Natural killer cell treated with Interleukin-12 subunit alpha and Interleukin-12 subunit beta and Interleukin-15 and Interleukin-18, amount 100 ng/mL, for 72 hours (primary cell): ENCODE results near the gene LYPD4. TPM values are rescaled to one million over a fixed set of nuclear protein-coding genes. Genes with fewer than 3 reads are reported as not detected.

Experiments
- ATAC-seq, 2 donors: fragments of 150-1000 bp; cut with Tn5 transposase in 1 of 2; sonication (Bioruptor Pico), chemical (Tn5 transposase) in 1 of 2; 2 replicates each; pipeline ENCODE4 v1.10.0; 2021
- DNase-seq: peaks from one replicate; pipeline ENCODE4 v3.0.0; 2022; ENCODE audit warnings: low spot score
- H3K27ac Mint-ChIP-seq, 2 donors: 1 replicate in 1 of 2; 2 replicates in 1 of 2; pipeline ENCODE4 v1.8.0; 2022; ENCODE audit warnings: mixed read lengths in 2 of 2, mild to moderate bottlenecking in 1 of 2, moderate library complexity in 1 of 2
- H3K27me3 Mint-ChIP-seq, 2 donors: 1 replicate in 1 of 2; 2 replicates in 1 of 2; pipeline ENCODE4 v1.8.0; 2022; ENCODE audit warnings: mixed read lengths in 2 of 2
- H3K36me3 Mint-ChIP-seq: one replicate; pipeline ENCODE4 v1.8.0; 2022; ENCODE audit warnings: mixed read lengths
- H3K4me1 Mint-ChIP-seq, 2 donors: 1 replicate in 1 of 2; 2 replicates in 1 of 2; pipeline ENCODE4 v1.8.0; 2022; ENCODE audit warnings: low read depth in 2 of 2, mixed read lengths in 2 of 2, mild to moderate bottlenecking in 1 of 2
- H3K4me3 Mint-ChIP-seq: one replicate; pipeline ENCODE4 v1.8.0; 2022; ENCODE audit warnings: mixed read lengths
- H3K9me3 Mint-ChIP-seq: 2 replicates; pipeline ENCODE4 v1.8.0; 2022; ENCODE audit warnings: mixed read lengths
- total RNA-seq, 2 donors: library from RNA; stranded (reverse); gene quantifications; one replicate each; pipeline ENCODE4 v1.2.3, GENCODE V29; 2022

LYPD4 gene
- total RNA-seq, 2 donors from 2014 or later, result not detected

- H3K27me3 Mint-ChIP-seq, result no peaks in the 10 kb centered on the region
- DNase-seq (no peak), ATAC-seq (no peak)
- H3K36me3 Mint-ChIP-seq, result peaks cover 13% of the 10 kb centered on the region
- H3K27ac Mint-ChIP-seq, result peak overlapping the region; percentile 92 to 97
- no peaks in the 10 kb centered on the region for H3K9me3 Mint-ChIP-seq
- peak overlapping the region; percentile 27 for H3K4me3 Mint-ChIP-seq
- H3K4me1 Mint-ChIP-seq, result peaks cover 43 to 60% of the 10 kb centered on the region in 2 donors
Measured at GRCh38 chr19:41868989-41869300, 24.5 kb upstream of the LYPD4 start.

DNA sequence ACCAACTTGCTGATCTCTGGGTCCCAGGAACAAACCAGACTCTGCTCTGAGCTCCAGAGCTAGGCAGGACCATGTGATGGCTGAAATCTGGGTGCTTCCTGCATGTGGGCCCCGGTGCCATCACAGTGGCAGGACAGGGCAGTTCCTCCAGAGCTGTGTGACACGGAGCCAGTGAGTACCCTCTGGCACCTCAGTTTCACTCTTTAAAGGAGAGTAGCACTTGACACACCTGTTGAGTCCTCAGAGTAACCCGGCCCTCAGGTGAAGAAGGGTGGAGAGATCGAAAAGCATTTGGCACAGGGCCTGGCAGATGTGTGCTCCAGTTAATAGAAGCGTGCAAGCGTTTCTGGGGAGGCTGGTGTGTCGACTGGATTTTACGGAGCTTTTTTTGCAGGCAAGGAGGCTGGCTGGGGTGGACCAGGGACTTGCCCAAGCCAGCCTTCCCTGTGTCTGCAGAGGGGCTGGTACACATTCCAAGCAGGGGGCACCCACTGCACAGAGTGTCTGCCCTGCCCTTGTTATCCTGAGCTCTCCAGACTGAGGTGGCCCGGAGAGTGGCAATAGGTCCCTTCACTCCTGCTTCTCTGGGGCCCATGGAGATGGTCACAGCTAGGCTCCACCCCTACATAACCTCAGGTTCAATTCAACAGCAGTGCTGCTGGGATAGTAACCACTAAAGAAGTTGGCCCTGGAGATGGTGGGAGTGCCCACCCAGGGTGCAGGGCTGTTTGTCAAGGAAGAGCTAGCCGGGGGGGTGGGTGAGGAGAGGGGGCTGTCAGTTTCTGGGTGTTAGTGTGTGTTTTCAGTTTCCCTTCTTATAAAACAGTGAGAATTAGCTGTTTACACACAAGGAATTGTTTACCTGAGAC is 23.9 kb upstream of the LYPD4 start:
- ATAC-seq, result no peak
- Mint-ChIP-seq H3K4me1 (peaks cover 46 to 64% of the 10 kb centered on the region in 2 donors), H3K27ac (peak overlapping the region; percentile 92 to 97), H3K36me3 (peaks cover 16% of the 10 kb centered on the region), H3K4me3 (peak overlapping the region; percentile 57), H3K9me3 (no peaks in the 10 kb centered on the region), H3K27me3 (no peaks in the 10 kb centered on the region)
- DNase-seq, result no peak

- H3K36me3 Mint-ChIP-seq, result peaks cover 26% of the 10 kb centered on the region
- peaks cover 47 to 66% of the 10 kb centered on the region in 2 donors for H3K4me1 Mint-ChIP-seq
- H3K9me3 Mint-ChIP-seq, result no peaks in the 10 kb centered on the region
- DNase-seq, result peak; percentile 32
- peak overlapping the region; percentile 38 for H3K4me3 Mint-ChIP-seq
- H3K27ac Mint-ChIP-seq, result peak overlapping the region in 1 of 2 donors; percentile 43
- no peak for ATAC-seq
- H3K27me3 Mint-ChIP-seq, result no peaks in the 10 kb centered on the region
Measured at GRCh38 chr19:41866284-41866683, 21.8 kb upstream of the LYPD4 start.

DNA sequence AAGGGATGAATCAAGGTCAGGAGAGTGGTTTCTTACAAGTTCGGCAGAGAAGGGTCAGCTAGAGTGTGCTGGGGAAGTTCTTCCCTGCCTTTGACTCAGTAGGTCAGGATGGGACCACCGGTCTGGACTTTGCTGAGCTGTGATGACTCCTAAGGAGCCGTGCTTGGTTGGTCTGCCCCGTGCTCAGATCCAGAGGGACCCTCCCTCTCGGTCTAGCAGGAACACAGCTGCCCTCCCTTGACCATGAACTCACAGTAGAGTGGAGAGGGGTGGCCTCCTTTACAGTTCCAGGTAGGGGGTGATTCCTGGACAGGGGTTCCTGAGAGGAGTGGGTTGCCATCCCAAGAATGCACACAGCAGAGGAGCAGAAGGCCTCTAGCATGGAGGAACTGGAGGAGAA is 19.9 kb upstream of the LYPD4 start:
- no peaks in the 10 kb centered on the region for H3K9me3 Mint-ChIP-seq
- H3K36me3 Mint-ChIP-seq, result peaks cover 29% of the 10 kb centered on the region
- DNase-seq (peak; percentile 28), ATAC-seq (no peak)
- peak overlapping the region; percentile 71 for H3K4me3 Mint-ChIP-seq
- H3K4me1 Mint-ChIP-seq, result peaks cover 49 to 66% of the 10 kb centered on the region in 2 donors
- H3K27ac Mint-ChIP-seq, result peak overlapping the region; percentile 73 to 93
- no peaks in the 10 kb centered on the region for H3K27me3 Mint-ChIP-seq

GRCh38 chr19:41863209-41863931 is 18.9 kb upstream of the LYPD4 start:
- ATAC-seq (no peak), DNase-seq (peak; percentile 55)
- H3K4me1 Mint-ChIP-seq, result peaks cover 46 to 64% of the 10 kb centered on the region in 2 donors
- peak overlapping the region; percentile 73 to 93 for H3K27ac Mint-ChIP-seq
- peaks cover 29% of the 10 kb centered on the region for H3K36me3 Mint-ChIP-seq
- H3K27me3 Mint-ChIP-seq, result no peaks in the 10 kb centered on the region
- peak overlapping the region; percentile 94 for H3K4me3 Mint-ChIP-seq
- no peaks in the 10 kb centered on the region for H3K9me3 Mint-ChIP-seq

DNA sequence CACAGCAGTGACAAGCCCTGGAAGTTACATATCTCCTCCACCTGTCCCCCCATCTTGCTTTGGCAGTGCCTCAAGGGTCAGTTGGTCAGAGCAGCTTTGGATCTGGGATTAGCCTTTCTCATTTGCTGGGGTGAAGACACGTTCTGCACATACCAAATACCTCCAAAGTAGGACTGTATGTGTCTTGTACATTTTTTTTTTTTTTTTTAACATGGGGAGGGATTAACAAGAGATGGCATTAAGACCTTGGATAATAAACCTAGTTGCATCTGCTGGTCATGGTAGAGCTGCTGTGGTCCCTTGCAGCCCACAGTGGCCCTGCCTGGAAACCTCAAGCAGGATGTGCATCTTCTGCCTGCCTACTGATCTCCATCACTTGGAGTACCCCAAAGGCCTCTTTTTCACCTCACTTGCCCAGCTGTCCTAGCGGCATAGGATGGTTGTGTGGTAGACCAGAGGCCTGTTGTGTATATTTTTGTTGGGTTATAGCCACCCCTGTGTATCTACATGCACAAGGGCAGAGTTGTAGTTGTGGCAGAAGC is 18.0 kb upstream of the LYPD4 start:
- peak overlapping the region in 1 of 2 donors; percentile 93 for H3K27ac Mint-ChIP-seq
- H3K9me3 Mint-ChIP-seq, result no peaks in the 10 kb centered on the region
- no peak for ATAC-seq
- peaks cover 40 to 55% of the 10 kb centered on the region in 2 donors for H3K4me1 Mint-ChIP-seq
- peak overlapping the region; percentile 94 for H3K4me3 Mint-ChIP-seq
- H3K36me3 Mint-ChIP-seq, result peaks cover 22% of the 10 kb centered on the region
- peak; percentile 44 for DNase-seq
- no peaks in the 10 kb centered on the region for H3K27me3 Mint-ChIP-seq

- Mint-ChIP-seq H3K4me3 (peak overlapping the region; percentile 94), H3K36me3 (peaks cover 22% of the 10 kb centered on the region), H3K27me3 (no peaks in the 10 kb centered on the region), H3K27ac (peak overlapping the region; percentile 93 to 98), H3K4me1 (peaks cover 40 to 55% of the 10 kb centered on the region in 2 donors), H3K9me3 (no peaks in the 10 kb centered on the region)
- ATAC-seq (no peak), DNase-seq (no peak)
Measured at GRCh38 chr19:41861846-41862245, 17.4 kb upstream of the LYPD4 start.

DNA sequence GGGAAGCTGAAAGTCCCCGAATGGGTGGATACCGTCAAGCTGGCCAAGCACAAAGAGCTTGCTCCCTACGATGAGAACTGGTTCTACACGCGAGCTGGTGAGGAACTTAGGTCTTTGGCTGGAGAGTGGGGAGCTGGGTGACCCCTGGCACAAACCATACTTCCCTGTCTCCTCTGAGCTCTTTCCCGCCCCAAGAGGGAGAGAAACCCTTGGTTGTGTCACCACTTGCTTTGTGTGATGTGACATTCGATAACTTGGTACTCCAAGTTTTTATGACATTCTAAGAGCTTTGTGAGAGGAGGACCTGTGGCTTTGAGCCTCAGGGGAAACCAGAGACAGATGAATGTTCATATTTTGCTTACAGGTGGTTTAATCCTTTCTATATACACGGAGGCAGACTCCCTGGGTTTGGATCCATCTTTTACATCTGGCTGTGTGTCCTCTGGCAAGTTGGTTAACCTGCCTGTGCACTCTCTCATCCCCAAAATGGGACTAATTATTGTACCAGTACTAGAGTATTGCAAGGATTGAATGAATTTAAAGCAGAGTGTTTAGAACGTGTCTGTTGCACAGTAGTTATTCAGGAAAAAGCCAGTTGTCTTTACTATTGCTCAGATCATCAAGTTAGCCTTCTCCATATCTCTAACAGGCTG is 16.8 kb upstream of the LYPD4 start:
- H3K9me3 Mint-ChIP-seq, result no peaks in the 10 kb centered on the region
- H3K27me3 Mint-ChIP-seq, result no peaks in the 10 kb centered on the region
- DNase-seq (peak; percentile 20), ATAC-seq (no peak)
- peaks cover 22% of the 10 kb centered on the region for H3K36me3 Mint-ChIP-seq
- H3K4me3 Mint-ChIP-seq, result peak overlapping the region; percentile 94
- peaks cover 38 to 52% of the 10 kb centered on the region in 2 donors for H3K4me1 Mint-ChIP-seq
- H3K27ac Mint-ChIP-seq, result peak overlapping the region; percentile 93 to 98

- Mint-ChIP-seq H3K27me3 (no peaks in the 10 kb centered on the region), H3K4me1 (peaks cover 35 to 49% of the 10 kb centered on the region in 2 donors), H3K4me3 (peak overlapping the region; percentile 94), H3K36me3 (peaks cover 22% of the 10 kb centered on the region), H3K27ac (peak overlapping the region; percentile 93 to 98), H3K9me3 (no peaks in the 10 kb centered on the region)
- DNase-seq (peak; percentile 60), ATAC-seq (no peak)
Measured at GRCh38 chr19:41860419-41861115, 16.1 kb upstream of the LYPD4 start.

DNA sequence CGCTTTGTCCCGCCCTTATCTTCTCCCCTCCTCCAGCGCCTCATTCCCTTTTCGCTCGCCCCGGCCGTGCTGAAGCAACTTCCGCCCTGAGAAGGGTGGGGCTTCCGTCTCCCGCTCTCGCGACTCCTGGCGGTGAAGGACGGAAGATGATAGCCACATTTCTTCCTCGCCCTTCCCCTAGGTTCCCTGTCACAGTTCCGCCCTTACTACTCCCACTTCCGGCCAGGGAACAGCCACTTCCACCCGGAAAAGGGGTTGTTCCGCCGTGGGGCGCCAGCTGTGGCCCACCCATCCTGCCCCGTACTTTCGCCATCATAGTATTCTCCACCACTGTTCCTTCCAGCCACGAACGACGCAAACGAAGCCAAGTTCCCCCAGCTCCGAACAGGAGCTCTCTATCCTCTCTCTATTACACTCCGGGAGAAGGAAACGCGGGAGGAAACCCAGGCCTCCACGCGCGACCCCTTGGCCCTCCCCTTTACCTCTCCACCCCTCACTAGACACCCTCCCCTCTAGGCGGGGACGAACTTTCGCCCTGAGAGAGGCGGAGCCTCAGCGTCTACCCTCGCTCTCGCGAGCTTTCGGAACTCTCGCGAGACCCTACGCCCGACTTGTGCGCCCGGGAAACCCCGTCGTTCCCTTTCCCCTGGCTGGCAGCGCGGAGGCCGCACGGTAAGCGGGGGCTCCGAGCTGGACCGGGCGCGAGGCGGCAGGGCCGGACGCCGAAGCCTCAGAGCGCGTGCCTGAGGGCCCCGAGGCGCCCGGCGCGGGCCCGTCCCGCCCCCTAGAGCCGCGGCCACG is 15.3 kb upstream of the LYPD4 start, which contains the start of gene RPS19:
RPS19 (plus strand) TSS at position 638 of the 801 bp plus-strand sequence. CDS start 520 bp downstream, outside the sequence.
- peak within 1 kb of the TSS; percentile 93 to 98 for H3K27ac Mint-ChIP-seq
- H3K4me3 Mint-ChIP-seq, result peak within 1 kb of the TSS; percentile 94
- DNase-seq, result peak; percentile 98
- no peaks in the 10 kb centered on the region for H3K9me3 Mint-ChIP-seq
- no peaks in the 10 kb centered on the region for H3K27me3 Mint-ChIP-seq
- peaks cover 22% of the 10 kb centered on the region for H3K36me3 Mint-ChIP-seq
- ATAC-seq, result peak; percentile 94 to 95
- peaks cover 35 to 49% of the 10 kb centered on the region in 2 donors for H3K4me1 Mint-ChIP-seq

GRCh38 chr19:41859213-41859617 is 14.7 kb upstream of the LYPD4 start:
- ATAC-seq (no peak), DNase-seq (no peak)
- Mint-ChIP-seq H3K27ac (peak overlapping the region; percentile 93 to 98), H3K4me3 (peak overlapping the region; percentile 94), H3K4me1 (peaks cover 32 to 44% of the 10 kb centered on the region in 2 donors), H3K9me3 (no peaks in the 10 kb centered on the region), H3K27me3 (no peaks in the 10 kb centered on the region), H3K36me3 (peaks cover 22% of the 10 kb centered on the region)

GRCh38 chr19:41853768-41854167 is 9.3 kb upstream of the LYPD4 start:
- H3K4me3 Mint-ChIP-seq, result no peak overlapping the region
- DNase-seq (no peak), ATAC-seq (no peak)

More at GRCh38 chr19:41853768-41854167, 9.3 kb upstream of the LYPD4 start:
- Mint-ChIP-seq H3K36me3 (no peaks in the 10 kb centered on the region), H3K9me3 (no peaks in the 10 kb centered on the region), H3K27ac (no peak overlapping the region), H3K4me1 (no peaks in the 10 kb centered on the region), H3K27me3 (peaks cover 12 to 13% of the 10 kb centered on the region in 2 donors)
